ENCODE data around the gene DIAPH3. TPM values are rescaled to one million over a fixed set of nuclear protein-coding genes. Genes with fewer than 3 reads are reported as not detected.

Gene DIAPH3
- total RNA-seq, 2 donors from 2014 or later: 0.83 to 2.6 TPM

GRCh38 chr13:60158321-60158801 lies 5.4 kb downstream of the DIAPH3 start:
- intact Hi-C loops (cut with DNase I): no loop called here
- no peak for DNase-seq (ENCODE audit: low spot score)

GRCh38 chr13:60155978-60156377 lies 7.8 kb downstream of the DIAPH3 start:
- intact Hi-C loops (cut with DNase I): no loop called here
- DNase-seq (ENCODE audit: low spot score): no peak

GRCh38 chr13:60152904-60153303 lies 10.8 kb downstream of the DIAPH3 start:
- intact Hi-C loops (cut with DNase I): no loop called here

GRCh38 chr13:60152114-60152513 lies 11.6 kb downstream of the DIAPH3 start:
- no peak for DNase-seq (ENCODE audit: low spot score)

More at GRCh38 chr13:60152904-60153303, 10.8 kb downstream of the DIAPH3 start:
- no peak for DNase-seq (ENCODE audit: low spot score)

GRCh38 chr13:60150538-60150937 lies 13.2 kb downstream of the DIAPH3 start:
- intact Hi-C loops (cut with DNase I): no loop called here
- no peak for DNase-seq (ENCODE audit: low spot score)

More at GRCh38 chr13:60152114-60152513, 11.6 kb downstream of the DIAPH3 start:
- intact Hi-C loops (cut with DNase I): no loop called here

- intact Hi-C loops (cut with DNase I): no loop called here
- DNase-seq (ENCODE audit: low spot score): no peak
Observed at GRCh38 chr13:60148918-60149317, 14.8 kb downstream of the DIAPH3 start.

- intact Hi-C loops (cut with DNase I): no loop called here
- no peak for DNase-seq (ENCODE audit: low spot score)
Observed at GRCh38 chr13:60147361-60147760, 16.4 kb downstream of the DIAPH3 start.

GRCh38 chr13:60146471-60146870 lies 17.3 kb downstream of the DIAPH3 start:
- no peak for DNase-seq (ENCODE audit: low spot score)
- intact Hi-C loops (cut with DNase I): no loop called here

- intact Hi-C loops (cut with DNase I): no loop called here
- no peak for DNase-seq (ENCODE audit: low spot score)
Observed at GRCh38 chr13:60143775-60144174, 20.0 kb downstream of the DIAPH3 start.

- intact Hi-C loops (cut with DNase I): no loop called here
- no peak for DNase-seq (ENCODE audit: low spot score)
Observed at GRCh38 chr13:60139272-60139671, 24.5 kb downstream of the DIAPH3 start.

GRCh38 chr13:60138674-60139073 lies 25.1 kb downstream of the DIAPH3 start:
- intact Hi-C loops (cut with DNase I): no loop called here
- DNase-seq (ENCODE audit: low spot score): no peak

GRCh38 chr13:60137911-60138560 lies 25.7 kb downstream of the DIAPH3 start:
- intact Hi-C loops (cut with DNase I): no loop called here
- DNase-seq (ENCODE audit: low spot score): no peak

GRCh38 chr13:60135344-60135743 lies 28.4 kb downstream of the DIAPH3 start:
- intact Hi-C loops (cut with DNase I): no loop called here
- DNase-seq (ENCODE audit: low spot score): no peak

- no peak for DNase-seq (ENCODE audit: low spot score)
- intact Hi-C loops (cut with DNase I): no loop called here
Observed at GRCh38 chr13:60134376-60134775, 29.4 kb downstream of the DIAPH3 start.

- intact Hi-C loops (cut with DNase I): no loop called here
- DNase-seq (ENCODE audit: low spot score): no peak
Observed at GRCh38 chr13:60121337-60121687, 42.4 kb downstream of the DIAPH3 start.

- DNase-seq (ENCODE audit: low spot score): no peak
- intact Hi-C loops (cut with DNase I): no loop called here
Observed at GRCh38 chr13:60120617-60121336, 43.0 kb downstream of the DIAPH3 start.

- DNase-seq (ENCODE audit: low spot score): no peak
- intact Hi-C loops (cut with DNase I): no loop called here
Observed at GRCh38 chr13:60118696-60119400, 44.9 kb downstream of the DIAPH3 start.

- intact Hi-C loops (cut with DNase I): no loop called here
- DNase-seq (ENCODE audit: low spot score): no peak
Observed at GRCh38 chr13:60114499-60115028, 49.2 kb downstream of the DIAPH3 start.

- DNase-seq (ENCODE audit: low spot score): no peak
- intact Hi-C loops (cut with DNase I): no loop called here
Observed at GRCh38 chr13:60112771-60113170, 51.0 kb downstream of the DIAPH3 start.

GRCh38 chr13:60111691-60112090 lies 52.0 kb downstream of the DIAPH3 start:
- intact Hi-C loops (cut with DNase I): no loop called here

More at GRCh38 chr13:60111691-60112090, 52.0 kb downstream of the DIAPH3 start:
- DNase-seq (ENCODE audit: low spot score): no peak
